ENCODE measurements around the gene NISCH. TPM values are rescaled to one million over a fixed set of nuclear protein-coding genes. Genes with fewer than 3 reads are reported as not detected.

Gene NISCH
- total RNA-seq, 1 experiment from 2014 or later, result 72.8 TPM

DNA sequence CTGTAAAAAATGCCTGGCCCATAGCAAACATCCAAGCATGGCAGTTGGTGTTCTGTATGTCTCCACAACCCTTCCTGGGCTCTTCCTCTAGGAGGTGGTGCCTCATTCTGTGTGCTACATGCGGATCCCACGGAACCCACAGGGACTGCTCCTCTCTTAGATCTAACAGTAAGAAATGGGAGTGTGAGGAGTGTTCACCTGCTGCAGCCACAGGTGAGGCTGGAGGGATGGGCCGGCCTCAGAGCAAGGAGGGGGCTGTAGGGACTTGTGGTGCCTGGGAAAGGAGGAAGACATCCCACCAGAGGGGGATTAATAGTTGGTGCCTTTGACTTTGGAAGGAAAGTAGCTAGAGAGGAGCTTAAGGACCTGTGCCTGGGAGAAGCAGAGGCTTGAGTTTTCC is 32.7 kb upstream of the NISCH start:
- no peaks in the 10 kb centered on the region for H3K4me1 ChIP-seq (ENCODE audit: control insufficient read depth in 1 of 2, insufficient read depth in 2 of 2, low read length in 2 of 2)
- TF ChIP-seq EZH2phosphoT487 (IDR thresholded peaks at IDR 0.05; ENCODE audit: borderline replicate concordance), result no peak
- no peak for TF ChIP-seq JUND (IDR thresholded peaks at IDR 0.05)
- TF ChIP-seq SP1 (IDR thresholded peaks at IDR 0.05; ENCODE audit: low read depth), result no peak
- TF ChIP-seq RAD21 (IDR thresholded peaks at IDR 0.05; ENCODE audit: low read depth), result no peak
- TF ChIP-seq CBX3 (IDR thresholded peaks at IDR 0.05; ENCODE audit: low read depth), result no peak
- TF ChIP-seq CEBPB (IDR thresholded peaks at IDR 0.05; ENCODE audit: low read depth), result no peak
- TF ChIP-seq TCF7L2 (IDR thresholded peaks at IDR 0.05; ENCODE audit: borderline replicate concordance, extremely low read depth, insufficient read depth, insufficient read length), result no peak
- TF ChIP-seq, protein P1, sequence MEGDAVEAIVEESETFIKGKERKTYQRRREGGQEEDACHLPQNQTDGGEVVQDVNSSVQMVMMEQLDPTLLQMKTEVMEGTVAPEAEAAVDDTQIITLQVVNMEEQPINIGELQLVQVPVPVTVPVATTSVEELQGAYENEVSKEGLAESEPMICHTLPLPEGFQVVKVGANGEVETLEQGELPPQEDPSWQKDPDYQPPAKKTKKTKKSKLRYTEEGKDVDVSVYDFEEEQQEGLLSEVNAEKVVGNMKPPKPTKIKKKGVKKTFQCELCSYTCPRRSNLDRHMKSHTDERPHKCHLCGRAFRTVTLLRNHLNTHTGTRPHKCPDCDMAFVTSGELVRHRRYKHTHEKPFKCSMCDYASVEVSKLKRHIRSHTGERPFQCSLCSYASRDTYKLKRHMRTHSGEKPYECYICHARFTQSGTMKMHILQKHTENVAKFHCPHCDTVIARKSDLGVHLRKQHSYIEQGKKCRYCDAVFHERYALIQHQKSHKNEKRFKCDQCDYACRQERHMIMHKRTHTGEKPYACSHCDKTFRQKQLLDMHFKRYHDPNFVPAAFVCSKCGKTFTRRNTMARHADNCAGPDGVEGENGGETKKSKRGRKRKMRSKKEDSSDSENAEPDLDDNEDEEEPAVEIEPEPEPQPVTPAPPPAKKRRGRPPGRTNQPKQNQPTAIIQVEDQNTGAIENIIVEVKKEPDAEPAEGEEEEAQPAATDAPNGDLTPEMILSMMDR (IDR thresholded peaks at IDR 0.05 in 2 of 3, conservative IDR thresholded peaks at IDR 0.05 in 1 of 3; ENCODE audit: borderline replicate concordance in 1 of 3, insufficient read depth in 1 of 3, low read depth in 2 of 3, low read length in 2 of 3), result no peak
- no peak for TF ChIP-seq SRF (IDR thresholded peaks at IDR 0.05; ENCODE audit: low read depth)
- TF ChIP-seq, protein P2, sequence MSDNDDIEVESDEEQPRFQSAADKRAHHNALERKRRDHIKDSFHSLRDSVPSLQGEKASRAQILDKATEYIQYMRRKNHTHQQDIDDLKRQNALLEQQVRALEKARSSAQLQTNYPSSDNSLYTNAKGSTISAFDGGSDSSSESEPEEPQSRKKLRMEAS (IDR thresholded peaks at IDR 0.05), result no peak
- TF ChIP-seq, protein P3, sequence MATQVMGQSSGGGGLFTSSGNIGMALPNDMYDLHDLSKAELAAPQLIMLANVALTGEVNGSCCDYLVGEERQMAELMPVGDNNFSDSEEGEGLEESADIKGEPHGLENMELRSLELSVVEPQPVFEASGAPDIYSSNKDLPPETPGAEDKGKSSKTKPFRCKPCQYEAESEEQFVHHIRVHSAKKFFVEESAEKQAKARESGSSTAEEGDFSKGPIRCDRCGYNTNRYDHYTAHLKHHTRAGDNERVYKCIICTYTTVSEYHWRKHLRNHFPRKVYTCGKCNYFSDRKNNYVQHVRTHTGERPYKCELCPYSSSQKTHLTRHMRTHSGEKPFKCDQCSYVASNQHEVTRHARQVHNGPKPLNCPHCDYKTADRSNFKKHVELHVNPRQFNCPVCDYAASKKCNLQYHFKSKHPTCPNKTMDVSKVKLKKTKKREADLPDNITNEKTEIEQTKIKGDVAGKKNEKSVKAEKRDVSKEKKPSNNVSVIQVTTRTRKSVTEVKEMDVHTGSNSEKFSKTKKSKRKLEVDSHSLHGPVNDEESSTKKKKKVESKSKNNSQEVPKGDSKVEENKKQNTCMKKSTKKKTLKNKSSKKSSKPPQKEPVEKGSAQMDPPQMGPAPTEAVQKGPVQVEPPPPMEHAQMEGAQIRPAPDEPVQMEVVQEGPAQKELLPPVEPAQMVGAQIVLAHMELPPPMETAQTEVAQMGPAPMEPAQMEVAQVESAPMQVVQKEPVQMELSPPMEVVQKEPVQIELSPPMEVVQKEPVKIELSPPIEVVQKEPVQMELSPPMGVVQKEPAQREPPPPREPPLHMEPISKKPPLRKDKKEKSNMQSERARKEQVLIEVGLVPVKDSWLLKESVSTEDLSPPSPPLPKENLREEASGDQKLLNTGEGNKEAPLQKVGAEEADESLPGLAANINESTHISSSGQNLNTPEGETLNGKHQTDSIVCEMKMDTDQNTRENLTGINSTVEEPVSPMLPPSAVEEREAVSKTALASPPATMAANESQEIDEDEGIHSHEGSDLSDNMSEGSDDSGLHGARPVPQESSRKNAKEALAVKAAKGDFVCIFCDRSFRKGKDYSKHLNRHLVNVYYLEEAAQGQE (IDR thresholded peaks at IDR 0.05; ENCODE audit: low read depth), result no peak
- no peak for TF ChIP-seq YY1 (IDR thresholded peaks at IDR 0.05; ENCODE audit: extremely low read depth, insufficient replicate concordance, low read depth, low read length)
- no peak for TF ChIP-seq ELF1 (IDR thresholded peaks at IDR 0.05; ENCODE audit: borderline replicate concordance, low read depth)
- TF ChIP-seq FOSL1 (IDR thresholded peaks at IDR 0.05; ENCODE audit: low read depth), result no peak
- TF ChIP-seq, protein P4, sequence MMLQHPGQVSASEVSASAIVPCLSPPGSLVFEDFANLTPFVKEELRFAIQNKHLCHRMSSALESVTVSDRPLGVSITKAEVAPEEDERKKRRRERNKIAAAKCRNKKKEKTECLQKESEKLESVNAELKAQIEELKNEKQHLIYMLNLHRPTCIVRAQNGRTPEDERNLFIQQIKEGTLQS (IDR thresholded peaks at IDR 0.05), result no peak
- TF ChIP-seq EGR1 (IDR thresholded peaks at IDR 0.05; ENCODE audit: low read depth), result no peak
- TF ChIP-seq EZH2 (IDR thresholded peaks at IDR 0.05), result no peak
- no peaks in the 10 kb centered on the region for H3K9me3 ChIP-seq (ENCODE audit: control insufficient read depth in 1 of 2, insufficient read depth in 1 of 2, low read depth in 1 of 2, low read length in 2 of 2)
- no peak overlapping the region for H3K9ac ChIP-seq (ENCODE audit: low read length)
- no peaks in the 10 kb centered on the region for H3K27me3 ChIP-seq (ENCODE audit: insufficient read depth, low read length)
- no peak for ATAC-seq
- no peak overlapping the region for H3K4me3 ChIP-seq (replicated peaks in 1 of 2; ENCODE audit: low read depth in 1 of 2, low read length in 2 of 2)
- H3K27ac ChIP-seq (ENCODE audit: low read depth, low read length), result no peak overlapping the region
- intact Hi-C loops (cut with micrococcal nuclease), result no loop called here
- no peaks in the 10 kb centered on the region for H4K20me1 ChIP-seq (ENCODE audit: insufficient read depth)
- RAD21 ChIA-PET (ENCODE audit: low non-redundant PET in 1 of 2, low total read pairs in 2 of 2, uncharacterized antibody in 2 of 2, unreplicated experiment in 2 of 2), result no interaction called here
- H2AFZ ChIP-seq (ENCODE audit: low read depth, low read length, poor library complexity, severe bottlenecking), result no peak overlapping the region
- H3K36me3 ChIP-seq (ENCODE audit: control insufficient read depth in 1 of 2, insufficient read depth in 2 of 2, low read length in 2 of 2), result no peaks in the 10 kb centered on the region
- no peak for DNase-seq (ENCODE audit: low read depth, low spot score)
- H3K4me2 ChIP-seq (ENCODE audit: low read length), result no peak overlapping the region
- no TSS peak for BruUV-seq (replicated peaks)
- CTCF ChIA-PET, result interaction anchor here (0.9 kb wide), 1 partner anchor 10 kb away, joined by 4 read pairs; no protein-coding TSS in a partner anchor
- POLR2A ChIA-PET, result no interaction called here
- H3K79me2 ChIP-seq (ENCODE audit: insufficient read depth, low read length), result no peaks in the 10 kb centered on the region
- H3K9me2 ChIP-seq (ENCODE audit: insufficient read depth), result no peaks in the 10 kb centered on the region

Data from HCT116 (cell line).